ENCODE data around the gene CPT1A. TPM values are rescaled to one million over a fixed set of nuclear protein-coding genes. Genes with fewer than 3 reads are reported as not detected.

The CPT1A gene
- total RNA-seq, 1 experiment from 2014 or later, result 36.3 TPM

DNA sequence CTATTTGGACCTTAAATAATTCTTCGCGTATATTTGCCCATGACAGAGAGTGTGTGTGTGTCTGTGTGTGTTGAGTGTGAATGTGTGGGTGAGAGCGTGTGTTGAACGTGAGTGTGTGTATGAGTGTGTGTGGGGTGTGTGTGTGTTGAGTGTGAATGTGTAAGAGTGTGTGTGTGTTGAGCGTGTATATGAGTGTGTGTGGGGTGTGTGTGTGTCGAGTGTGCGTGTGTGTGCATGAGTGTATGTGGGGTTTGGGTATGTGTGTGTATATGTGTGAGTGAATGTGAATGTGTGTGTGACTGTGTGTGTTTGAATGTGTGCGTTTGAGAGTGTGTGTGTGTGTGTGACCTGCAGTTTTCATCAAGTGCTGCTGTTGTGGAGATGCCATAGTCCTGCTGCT, 130.6 kb downstream of the CPT1A start:
- Histone ChIP-seq H3K27ac (no peak overlapping the region), H3K27me3 (ENCODE audit: insufficient read depth, low read depth) (peaks cover 46% of the 10 kb centered on the region), H3K4me3 (no peak overlapping the region), H3K4me2 (no peak overlapping the region), H3K36me3 (ENCODE audit: low read depth) (no peaks in the 10 kb centered on the region), H3K4me1 (replicated peaks; ENCODE audit: insufficient read depth) (no peaks in the 10 kb centered on the region), H3F3A (ENCODE audit: insufficient read depth, low read depth) (no peaks in the 10 kb centered on the region), H3K9me3 (ENCODE audit: insufficient read depth, low read depth) (no peaks in the 10 kb centered on the region), H3K9me2 (ENCODE audit: insufficient read depth) (no peaks in the 10 kb centered on the region), H4K20me1 (ENCODE audit: insufficient read depth) (no peaks in the 10 kb centered on the region), H3K79me2 (ENCODE audit: low read depth) (no peaks in the 10 kb centered on the region), H2AFZ (no peak overlapping the region)
- ChIA-PET POLR2A (ENCODE audit: unreplicated experiment) (no interaction called here), CTCF (no interaction called here)
- DNase-seq, result no peak
- TF ChIP-seq, protein P1, sequence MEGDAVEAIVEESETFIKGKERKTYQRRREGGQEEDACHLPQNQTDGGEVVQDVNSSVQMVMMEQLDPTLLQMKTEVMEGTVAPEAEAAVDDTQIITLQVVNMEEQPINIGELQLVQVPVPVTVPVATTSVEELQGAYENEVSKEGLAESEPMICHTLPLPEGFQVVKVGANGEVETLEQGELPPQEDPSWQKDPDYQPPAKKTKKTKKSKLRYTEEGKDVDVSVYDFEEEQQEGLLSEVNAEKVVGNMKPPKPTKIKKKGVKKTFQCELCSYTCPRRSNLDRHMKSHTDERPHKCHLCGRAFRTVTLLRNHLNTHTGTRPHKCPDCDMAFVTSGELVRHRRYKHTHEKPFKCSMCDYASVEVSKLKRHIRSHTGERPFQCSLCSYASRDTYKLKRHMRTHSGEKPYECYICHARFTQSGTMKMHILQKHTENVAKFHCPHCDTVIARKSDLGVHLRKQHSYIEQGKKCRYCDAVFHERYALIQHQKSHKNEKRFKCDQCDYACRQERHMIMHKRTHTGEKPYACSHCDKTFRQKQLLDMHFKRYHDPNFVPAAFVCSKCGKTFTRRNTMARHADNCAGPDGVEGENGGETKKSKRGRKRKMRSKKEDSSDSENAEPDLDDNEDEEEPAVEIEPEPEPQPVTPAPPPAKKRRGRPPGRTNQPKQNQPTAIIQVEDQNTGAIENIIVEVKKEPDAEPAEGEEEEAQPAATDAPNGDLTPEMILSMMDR (conservative IDR thresholded peaks at IDR 0.05), result no peak
- no peak for TF ChIP-seq EZH2 (IDR thresholded peaks at IDR 0.05; ENCODE audit: low read depth)
- no TSS peak for BruUV-seq (replicated peaks)
- intact Hi-C loops (cut with micrococcal nuclease; ENCODE audit: unreplicated experiment), result no loop called here

DNA sequence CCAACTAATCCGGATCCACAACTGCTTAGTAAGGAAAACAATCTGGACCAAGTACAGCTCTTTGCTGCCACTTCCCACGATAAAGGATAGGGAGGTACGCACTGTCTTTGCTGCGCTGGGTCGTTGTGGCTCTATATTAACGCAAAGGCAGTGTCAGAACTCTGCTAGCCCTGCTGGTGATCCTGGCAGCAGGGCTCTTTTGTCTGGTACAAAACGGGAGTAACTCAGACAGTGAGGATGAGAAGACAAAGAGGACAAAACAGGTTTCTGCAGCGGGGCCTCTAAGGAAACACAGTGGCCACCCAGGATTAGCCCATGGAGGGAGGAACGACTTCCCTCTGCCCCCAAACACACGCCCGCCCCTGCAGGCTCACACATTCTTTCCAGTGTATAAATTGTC, 131.3 kb downstream of the CPT1A start:
- Histone ChIP-seq H3K79me2 (ENCODE audit: low read depth) (no peaks in the 10 kb centered on the region), H2AFZ (no peak overlapping the region), H3K36me3 (ENCODE audit: low read depth) (no peaks in the 10 kb centered on the region), H3K4me3 (no peak overlapping the region), H3K9me2 (ENCODE audit: insufficient read depth) (no peaks in the 10 kb centered on the region), H3K4me2 (no peak overlapping the region), H3K4me1 (replicated peaks; ENCODE audit: insufficient read depth) (no peaks in the 10 kb centered on the region), H3F3A (ENCODE audit: insufficient read depth, low read depth) (no peaks in the 10 kb centered on the region), H3K27ac (no peak overlapping the region), H3K9me3 (ENCODE audit: insufficient read depth, low read depth) (no peaks in the 10 kb centered on the region), H3K27me3 (ENCODE audit: insufficient read depth, low read depth) (peaks cover 47% of the 10 kb centered on the region), H4K20me1 (ENCODE audit: insufficient read depth) (no peaks in the 10 kb centered on the region)
- TF ChIP-seq EZH2 (IDR thresholded peaks at IDR 0.05; ENCODE audit: low read depth), result no peak
- TF ChIP-seq, protein P1 (conservative IDR thresholded peaks at IDR 0.05), result no peak
- DNase-seq, result no peak
- intact Hi-C loops (cut with micrococcal nuclease; ENCODE audit: unreplicated experiment), result no loop called here
- POLR2A ChIA-PET (ENCODE audit: unreplicated experiment), result no interaction called here
- CTCF ChIA-PET, result no interaction called here
- no TSS peak for BruUV-seq (replicated peaks)

DNA sequence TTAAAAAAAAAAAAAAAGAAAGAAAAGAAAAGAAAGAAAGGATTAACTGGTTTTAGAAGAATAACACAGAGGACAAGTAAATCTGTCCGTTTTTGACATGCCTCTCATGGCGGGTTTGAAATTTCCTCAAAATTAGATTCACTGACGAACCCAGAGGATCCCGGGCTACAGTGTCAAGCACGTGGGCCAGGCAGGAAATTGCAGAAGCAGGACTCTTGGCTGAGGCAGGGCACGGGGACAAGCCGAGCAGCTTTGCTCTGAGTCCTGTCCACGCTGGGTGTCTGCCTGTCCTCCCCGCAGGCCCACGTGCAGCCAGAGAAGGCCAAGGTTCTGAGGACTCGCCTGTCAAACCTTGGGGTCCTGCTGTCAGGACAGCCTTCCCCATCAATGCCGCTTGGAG, 132.7 kb downstream of the CPT1A start:
- POLR2A ChIA-PET (ENCODE audit: unreplicated experiment), result no interaction called here
- Histone ChIP-seq H4K20me1 (ENCODE audit: insufficient read depth) (no peaks in the 10 kb centered on the region), H3K27ac (no peak overlapping the region), H3F3A (ENCODE audit: insufficient read depth, low read depth) (no peaks in the 10 kb centered on the region), H3K79me2 (ENCODE audit: low read depth) (no peaks in the 10 kb centered on the region), H3K36me3 (ENCODE audit: low read depth) (no peaks in the 10 kb centered on the region), H3K9me2 (ENCODE audit: insufficient read depth) (no peaks in the 10 kb centered on the region), H3K4me1 (replicated peaks; ENCODE audit: insufficient read depth) (no peaks in the 10 kb centered on the region), H2AFZ (no peak overlapping the region), H3K27me3 (ENCODE audit: insufficient read depth, low read depth) (peaks cover 49% of the 10 kb centered on the region), H3K4me2 (no peak overlapping the region), H3K4me3 (no peak overlapping the region), H3K9me3 (ENCODE audit: insufficient read depth, low read depth) (no peaks in the 10 kb centered on the region)
- BruUV-seq (replicated peaks), result no TSS peak
- no peak for TF ChIP-seq EZH2 (IDR thresholded peaks at IDR 0.05; ENCODE audit: low read depth)
- no peak for DNase-seq
- intact Hi-C loops (cut with micrococcal nuclease; ENCODE audit: unreplicated experiment), result no loop called here
- CTCF ChIA-PET, result no interaction called here

DNA sequence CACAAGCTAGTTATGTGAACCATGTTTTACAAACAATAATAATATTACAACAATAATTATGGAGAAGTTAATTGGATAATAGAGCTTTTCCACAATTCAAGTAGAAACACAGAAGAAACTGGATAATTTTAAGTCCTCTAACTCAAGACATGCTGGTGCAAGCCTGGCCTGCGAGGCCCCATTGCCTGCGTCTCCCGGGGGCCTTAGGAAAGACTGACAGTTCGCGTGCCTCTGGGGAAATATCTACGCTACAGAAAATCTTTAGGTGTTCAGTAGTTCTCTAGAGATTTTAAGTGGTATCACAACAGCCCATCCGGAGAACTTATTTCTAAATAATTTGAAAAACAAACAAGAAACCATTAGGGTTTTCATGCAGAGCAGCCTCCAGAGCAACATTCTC, 134.2 kb downstream of the CPT1A start:
- POLR2A ChIA-PET (ENCODE audit: unreplicated experiment), result no interaction called here
- CTCF ChIA-PET, result no interaction called here

More for the DNA sequence above, 134.2 kb downstream of the CPT1A start:
- H3K4me2 ChIP-seq, result no peak overlapping the region
- H3K79me2 ChIP-seq (ENCODE audit: low read depth), result no peaks in the 10 kb centered on the region
- no peaks in the 10 kb centered on the region for H3K4me1 ChIP-seq (replicated peaks; ENCODE audit: insufficient read depth)
- TF ChIP-seq EZH2 (IDR thresholded peaks at IDR 0.05; ENCODE audit: low read depth), result no peak
- TF ChIP-seq, protein P1 (conservative IDR thresholded peaks at IDR 0.05), result no peak
- no peaks in the 10 kb centered on the region for H4K20me1 ChIP-seq (ENCODE audit: insufficient read depth)
- H3F3A ChIP-seq (ENCODE audit: insufficient read depth, low read depth), result no peaks in the 10 kb centered on the region
- no peak overlapping the region for H3K27ac ChIP-seq
- no peak overlapping the region for H2AFZ ChIP-seq
- BruUV-seq (replicated peaks), result no TSS peak
- intact Hi-C loops (cut with micrococcal nuclease; ENCODE audit: unreplicated experiment), result no loop called here
- no peaks in the 10 kb centered on the region for H3K9me3 ChIP-seq (ENCODE audit: insufficient read depth, low read depth)
- H3K36me3 ChIP-seq (ENCODE audit: low read depth), result no peaks in the 10 kb centered on the region
- no peaks in the 10 kb centered on the region for H3K9me2 ChIP-seq (ENCODE audit: insufficient read depth)
- no peak overlapping the region for H3K4me3 ChIP-seq
- no peak for DNase-seq
- peaks cover 46% of the 10 kb centered on the region for H3K27me3 ChIP-seq (ENCODE audit: insufficient read depth, low read depth)

Data from PC-9 (cell line).